Neural cell (in vitro differentiated cells): ENCODE data around the gene FABP6. TPM values are rescaled to one million over a fixed set of nuclear protein-coding genes. Genes with fewer than 3 reads are reported as not detected.

ENCODE experiments used
- H2AFZ ChIP-seq: fragments of 200-600, 300-800 bp; sonication (generic), shearing (Covaris generic); 2 replicates; pipeline ENCODE4 v1.6.0; 2014; ENCODE audit warnings: low read depth, mild to moderate bottlenecking, antibody characterized with exemption, low read length, moderate library complexity
- H3F3A ChIP-seq: fragments of 200-600 bp; shearing (Covaris generic); 2 replicates; pipeline ENCODE4 v1.6.1; 2016; ENCODE audit warnings: mild to moderate bottlenecking, moderate library complexity, mixed read lengths, antibody characterized with exemption, low read length; ENCODE audit not compliant: insufficient read depth, poor library complexity, severe bottlenecking
- H3K27ac ChIP-seq: fragments of 200-600, 300-800 bp; sonication (generic), shearing (Covaris generic); 2 replicates; pipeline ENCODE4 v1.5.1; 2014; ENCODE audit warnings: mild to moderate bottlenecking, low read length, moderate library complexity
- H3K27me3 ChIP-seq: fragments of 300-800, 200-600 bp; sonication (generic), shearing (Covaris generic); 2 replicates; pipeline ENCODE4 v1.6.0; 2014; ENCODE audit warnings: mild to moderate bottlenecking, low read depth, low read length, moderate library complexity; ENCODE audit not compliant: insufficient read depth
- H3K36me3 ChIP-seq: fragments of 300-800, 200-600 bp; sonication (generic), shearing (Covaris generic); 2 replicates; pipeline ENCODE4 v1.5.1; 2014; ENCODE audit warnings: mild to moderate bottlenecking, antibody characterized with exemption, low read length, moderate library complexity; ENCODE audit not compliant: insufficient read depth
- H3K4me2 ChIP-seq: fragments of 300-800, 200-600 bp; sonication (generic), shearing (Covaris generic); 2 replicates; pipeline ENCODE4 v1.6.0; 2014; ENCODE audit warnings: mild to moderate bottlenecking, low read length
- H3K4me3 ChIP-seq: fragments of 300-800, 200-600 bp; sonication (generic), shearing (Covaris generic); 2 replicates; pipeline ENCODE4 v1.5.1; 2014; ENCODE audit warnings: mild to moderate bottlenecking, low read length, moderate library complexity
- H3K79me2 ChIP-seq: fragments of 200-600 bp; shearing (Covaris generic); replicated peaks from 2 replicates; pipeline ENCODE4 v1.6.0; 2014; ENCODE audit warnings: mild to moderate bottlenecking, low read length, moderate library complexity; ENCODE audit not compliant: insufficient read depth
- H3K9ac ChIP-seq: fragments of 300-800, 200-600 bp; sonication (generic), shearing (Covaris generic); 2 replicates; pipeline ENCODE4 v1.6.1; 2016; ENCODE audit warnings: mild to moderate bottlenecking, low read length, mixed read lengths
- H3K9me2 ChIP-seq: fragments of 200-600 bp; shearing (Covaris generic); 2 replicates; pipeline ENCODE4 v1.6.1; 2016; ENCODE audit warnings: mild to moderate bottlenecking, low read length, mixed read lengths; ENCODE audit not compliant: insufficient read depth
- H3K9me3 ChIP-seq: fragments of 200-600, 300-800 bp; sonication (generic), shearing (Covaris generic); 2 replicates; pipeline ENCODE4 v1.6.1; 2016; ENCODE audit warnings: mild to moderate bottlenecking, mixed run types, low read length, moderate library complexity, mixed read lengths
- H4K20me1 ChIP-seq: fragments of 200-600 bp; shearing (Covaris generic); 2 replicates; pipeline ENCODE4 v1.6.1; 2016; ENCODE audit warnings: mild to moderate bottlenecking, mixed run types; ENCODE audit not compliant: insufficient read depth
- CTCF ChIP-seq: fragments of 450-650 bp; IDR thresholded peaks from 2 replicates; pipeline ENCODE4 v1.5.1; 2014; ENCODE audit warnings: antibody characterized with exemption, mild to moderate bottlenecking, moderate library complexity; ENCODE audit not compliant: poor library complexity, severe bottlenecking
- EP300 ChIP-seq: fragments of 450-650 bp; conservative IDR thresholded peaks from 2 replicates; pipeline ENCODE4 v1.6.1; 2014; ENCODE audit warnings: antibody characterized with exemption, mild to moderate bottlenecking, moderate library complexity; ENCODE audit not compliant: poor library complexity, severe bottlenecking
- EZH2 ChIP-seq: fragments of 200-600, 300-800 bp; shearing (Covaris generic), sonication (generic); IDR thresholded peaks from 2 replicates; pipeline ENCODE4 v1.6.1; 2014; ENCODE audit warnings: antibody characterized with exemption, low read length, borderline replicate concordance, mild to moderate bottlenecking; ENCODE audit not compliant: insufficient read depth, poor library complexity, severe bottlenecking
- MXI1 ChIP-seq: fragments of 450-650 bp; conservative IDR thresholded peaks from 2 replicates; pipeline ENCODE4 v1.6.1; 2014; ENCODE audit warnings: antibody characterized with exemption, mild to moderate bottlenecking; ENCODE audit not compliant: poor library complexity, severe bottlenecking
- POLR2AphosphoS5 ChIP-seq: IDR thresholded peaks from 2 replicates; pipeline ENCODE4 v1.6.1; 2012
- RAD21 ChIP-seq: fragments of 450-650 bp; conservative IDR thresholded peaks from 2 replicates; pipeline ENCODE4 v1.6.1; 2014; ENCODE audit warnings: antibody characterized with exemption, mild to moderate bottlenecking, moderate library complexity
- REST ChIP-seq: IDR thresholded peaks from 2 replicates; pipeline ENCODE4 v1.6.1; 2012; ENCODE audit warnings: borderline replicate concordance
- SMC3 ChIP-seq: fragments of 450-650 bp; conservative IDR thresholded peaks from 2 replicates; pipeline ENCODE4 v1.6.1; 2014; ENCODE audit warnings: antibody characterized with exemption, mild to moderate bottlenecking, moderate library complexity; ENCODE audit not compliant: poor library complexity
- TAF1 ChIP-seq: IDR thresholded peaks from 2 replicates; pipeline ENCODE4 v1.6.1; 2012; ENCODE audit warnings: low read depth
- polyA plus RNA-seq: library from polyadenylated mRNA; depleted of rRNA; stranded (reverse); fragments of >200 nt; gene quantifications from 2 replicates; pipeline ENCODE4 v1.2.3, GENCODE V29; 2014

FABP6 gene
- polyA plus RNA-seq, 1 donor from 2014 or later: 3.6 TPM

- Histone ChIP-seq H3K9me2 (no peaks in the 10 kb centered on the region), H3K9ac (no peak overlapping the region), H3K9me3 (no peaks in the 10 kb centered on the region), H3F3A (no peaks in the 10 kb centered on the region), H3K27ac (no peak overlapping the region), H3K36me3 (no peaks in the 10 kb centered on the region), H3K79me2 (no peaks in the 10 kb centered on the region), H3K4me3 (no peak overlapping the region), H4K20me1 (no peaks in the 10 kb centered on the region), H3K4me2 (no peak overlapping the region), H3K27me3 (no peaks in the 10 kb centered on the region), H2AFZ (no peak overlapping the region)
- TF ChIP-seq MXI1 (no peak), EZH2 (no peak), EP300 (no peak), TAF1 (no peak), SMC3 (no peak), POLR2AphosphoS5 (no peak), RAD21 (no peak), REST (no peak), CTCF (no peak)
These were observed 55.1 kb downstream of the FABP6 start for GRCh38 chr5:160284291-160284873.

GRCh38 chr5:160285316-160285715, 56.0 kb downstream of the FABP6 start:
- no peaks in the 10 kb centered on the region for H3K36me3 ChIP-seq
- no peaks in the 10 kb centered on the region for H4K20me1 ChIP-seq
- H3K4me2 ChIP-seq: no peak overlapping the region
- H3K9ac ChIP-seq: no peak overlapping the region
- H3K27ac ChIP-seq: no peak overlapping the region
- no peak overlapping the region for H2AFZ ChIP-seq
- TF ChIP-seq EZH2 (no peak), TAF1 (no peak), EP300 (no peak), RAD21 (no peak), REST (no peak)
- no peaks in the 10 kb centered on the region for H3K79me2 ChIP-seq
- no peaks in the 10 kb centered on the region for H3F3A ChIP-seq
- no peaks in the 10 kb centered on the region for H3K9me3 ChIP-seq
- H3K4me3 ChIP-seq: no peak overlapping the region
- H3K27me3 ChIP-seq: no peaks in the 10 kb centered on the region
- no peaks in the 10 kb centered on the region for H3K9me2 ChIP-seq
